Measurements from ENCODE around the gene TMSB15C. TPM values are rescaled to one million over a fixed set of nuclear protein-coding genes. Genes with fewer than 3 reads are reported as not detected.
"Not testable (repeated sequence)": the region's sequence is repeated elsewhere in the genome, so short reads cannot be mapped to it uniquely, and the experiment has no call there.

The TMSB15C gene
- total RNA-seq (2014; rRNA removed) (3.5 and 4.6 TPM in 2 replicates), Bru-seq, nascent RNA (percentile 10 among the genes with signal in this experiment), BruChase-seq, experiment 1, labeled RNA remaining after a 6-hour chase (percentile 13 among the genes with signal in this experiment), BruChase-seq, experiment 2, labeled RNA remaining after a 2-hour chase (not detected)
- long read RNA-seq, partial matches to known transcripts, result 0 of 3 reads
- long read RNA-seq, other reads (novel, unspliced or antisense), result 3 of 3 reads

DNA sequence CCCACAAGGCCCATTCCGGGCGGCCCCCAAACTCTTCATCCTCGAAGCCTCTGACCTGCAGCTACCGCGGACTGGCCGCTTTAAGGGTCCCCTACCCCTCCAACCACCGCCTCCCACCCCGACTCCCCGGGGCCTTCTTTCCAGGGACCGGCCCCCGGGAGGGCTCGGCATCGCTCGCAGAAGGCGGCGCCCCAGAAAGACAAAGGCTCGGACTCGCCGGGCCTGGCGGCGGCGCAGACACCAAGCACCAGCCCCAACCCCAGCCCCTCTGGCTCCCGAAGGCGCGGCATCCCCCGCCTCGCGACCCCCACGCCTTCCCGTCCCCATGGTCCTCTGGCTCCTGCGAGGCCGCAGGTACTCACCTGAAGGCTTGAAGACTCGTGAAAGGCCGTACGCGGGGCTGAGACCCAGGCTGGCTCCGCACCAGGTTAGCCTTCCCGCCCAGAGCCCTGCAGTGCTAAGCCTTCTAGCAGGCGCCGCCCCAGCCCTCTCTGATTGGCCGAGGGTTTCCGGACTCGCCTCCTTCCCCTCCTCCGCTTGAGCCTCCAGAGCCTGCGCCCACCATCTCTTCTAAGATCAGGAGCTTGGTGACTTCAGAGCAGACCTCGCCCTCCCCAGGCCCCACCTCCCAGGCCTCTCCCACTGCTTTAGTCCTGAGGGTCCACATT is at the start of gene TMSB15C:
Gene TMSB15C (minus strand): TSS at position 459 of the 668 bp plus-strand sequence.
- H3K4me2 ChIP-seq (ENCODE audit: low read length); H3F3A ChIP-seq (ENCODE audit: low read length, unreplicated experiment); CTCF ChIA-PET; intact Hi-C loops (cut with micrococcal nuclease); H3K9me2 ChIP-seq (replicated peaks; ENCODE audit: low read length); H3K36me3 ChIP-seq (ENCODE audit: low read depth, low read length); H4K20me1 ChIP-seq (ENCODE audit: low read length); BruUV-seq (replicated peaks); H3K4me1 ChIP-seq (ENCODE audit: insufficient read depth, low read length); H3K27me3 ChIP-seq (ENCODE audit: low read length); H3K27ac ChIP-seq (ENCODE audit: low read length); H3K9me3 ChIP-seq (ENCODE audit: low read length); H3K4me3 ChIP-seq (ENCODE audit: low read length); H3K9ac ChIP-seq (ENCODE audit: low read length); DNase-seq; H3K79me2 ChIP-seq (ENCODE audit: low read length); H2AFZ ChIP-seq (ENCODE audit: low read length); POLR2A ChIA-PET (ENCODE audit: unreplicated experiment): not testable (repeated sequence)
- peak; percentile 96 for ATAC-seq

DNA sequence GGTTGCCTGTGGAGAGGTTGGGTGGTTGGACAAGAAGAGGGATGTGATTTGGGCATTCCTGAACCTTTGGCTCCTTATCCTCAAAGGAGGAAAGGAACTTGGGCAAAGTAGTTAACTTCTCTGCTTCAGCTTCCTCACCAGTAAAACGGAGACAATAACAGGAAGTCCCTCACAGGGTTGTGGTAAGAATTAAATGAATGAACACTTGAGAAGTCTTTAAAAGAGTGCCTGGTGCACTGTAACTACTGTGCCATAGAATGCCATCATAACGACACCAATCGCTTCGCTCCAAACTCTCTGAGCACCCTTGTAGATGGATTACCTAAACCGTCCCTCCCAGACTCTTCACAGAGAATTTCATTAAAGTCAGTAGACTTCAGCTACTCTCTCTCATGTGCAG is 46.8 kb upstream of the TMSB15C start:
- Histone ChIP-seq H3K36me3 (ENCODE audit: low read depth, low read length) (no peaks in the 10 kb centered on the region), H3K9me2 (replicated peaks; ENCODE audit: low read length) (no peaks in the 10 kb centered on the region), H2AFZ (ENCODE audit: low read length) (no peak overlapping the region), H3K9ac (ENCODE audit: low read length) (no peak overlapping the region), H3F3A (ENCODE audit: low read length, unreplicated experiment) (no peaks in the 10 kb centered on the region), H3K27me3 (ENCODE audit: low read length) (no peaks in the 10 kb centered on the region), H3K4me1 (ENCODE audit: insufficient read depth, low read length) (no peaks in the 10 kb centered on the region), H3K4me3 (ENCODE audit: low read length) (no peak overlapping the region), H3K79me2 (ENCODE audit: low read length) (no peaks in the 10 kb centered on the region), H4K20me1 (ENCODE audit: low read length) (no peaks in the 10 kb centered on the region), H3K27ac (ENCODE audit: low read length) (no peak overlapping the region), H3K4me2 (ENCODE audit: low read length) (no peak overlapping the region), H3K9me3 (ENCODE audit: low read length) (no peaks in the 10 kb centered on the region)
- ChIA-PET POLR2A (ENCODE audit: unreplicated experiment) (no interaction called here), CTCF (no interaction called here)
- no TSS peak for BruUV-seq (replicated peaks)
- TF ChIP-seq, protein P1, sequence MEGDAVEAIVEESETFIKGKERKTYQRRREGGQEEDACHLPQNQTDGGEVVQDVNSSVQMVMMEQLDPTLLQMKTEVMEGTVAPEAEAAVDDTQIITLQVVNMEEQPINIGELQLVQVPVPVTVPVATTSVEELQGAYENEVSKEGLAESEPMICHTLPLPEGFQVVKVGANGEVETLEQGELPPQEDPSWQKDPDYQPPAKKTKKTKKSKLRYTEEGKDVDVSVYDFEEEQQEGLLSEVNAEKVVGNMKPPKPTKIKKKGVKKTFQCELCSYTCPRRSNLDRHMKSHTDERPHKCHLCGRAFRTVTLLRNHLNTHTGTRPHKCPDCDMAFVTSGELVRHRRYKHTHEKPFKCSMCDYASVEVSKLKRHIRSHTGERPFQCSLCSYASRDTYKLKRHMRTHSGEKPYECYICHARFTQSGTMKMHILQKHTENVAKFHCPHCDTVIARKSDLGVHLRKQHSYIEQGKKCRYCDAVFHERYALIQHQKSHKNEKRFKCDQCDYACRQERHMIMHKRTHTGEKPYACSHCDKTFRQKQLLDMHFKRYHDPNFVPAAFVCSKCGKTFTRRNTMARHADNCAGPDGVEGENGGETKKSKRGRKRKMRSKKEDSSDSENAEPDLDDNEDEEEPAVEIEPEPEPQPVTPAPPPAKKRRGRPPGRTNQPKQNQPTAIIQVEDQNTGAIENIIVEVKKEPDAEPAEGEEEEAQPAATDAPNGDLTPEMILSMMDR (conservative IDR thresholded peaks at IDR 0.05; ENCODE audit: low read depth, low read length), result no peak
- TF ChIP-seq EZH2phosphoT487 (IDR thresholded peaks at IDR 0.05; ENCODE audit: borderline replicate concordance, low read length) (no peak), EZH2 (IDR thresholded peaks at IDR 0.05; ENCODE audit: low read length, unreplicated experiment) (no peak)
- intact Hi-C loops (cut with micrococcal nuclease), result no loop called here
- no peak for DNase-seq
- no peak for ATAC-seq

DNA sequence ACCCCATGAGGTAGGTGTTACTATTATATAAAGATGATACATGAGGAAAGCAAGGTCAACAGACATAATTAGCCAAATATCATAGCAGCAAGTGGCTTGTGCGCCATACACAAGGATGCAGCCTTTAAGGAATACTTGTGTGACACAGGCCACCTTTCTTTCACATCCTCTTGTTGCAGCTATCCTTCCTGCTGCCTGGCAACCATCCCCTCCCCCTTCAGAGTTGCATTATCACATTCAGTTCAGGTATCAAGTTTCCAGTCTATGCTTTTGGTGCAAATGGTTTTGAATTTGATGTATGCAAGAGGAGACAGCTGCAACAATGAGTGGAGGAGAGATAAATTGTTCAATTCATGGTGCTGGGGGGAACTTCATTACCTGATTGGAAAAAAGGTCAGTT is 42.7 kb upstream of the TMSB15C start:
- Histone ChIP-seq H3K4me2 (ENCODE audit: low read length) (no peak overlapping the region), H3K27ac (ENCODE audit: low read length) (no peak overlapping the region), H3K36me3 (ENCODE audit: low read depth, low read length) (no peaks in the 10 kb centered on the region), H3K9me3 (ENCODE audit: low read length) (no peaks in the 10 kb centered on the region), H3K4me1 (ENCODE audit: insufficient read depth, low read length) (no peaks in the 10 kb centered on the region), H3K4me3 (ENCODE audit: low read length) (no peak overlapping the region), H3K9ac (ENCODE audit: low read length) (no peak overlapping the region), H3K27me3 (ENCODE audit: low read length) (no peaks in the 10 kb centered on the region), H3K79me2 (ENCODE audit: low read length) (no peaks in the 10 kb centered on the region), H3K9me2 (replicated peaks; ENCODE audit: low read length) (no peaks in the 10 kb centered on the region), H3F3A (ENCODE audit: low read length, unreplicated experiment) (no peaks in the 10 kb centered on the region), H4K20me1 (ENCODE audit: low read length) (no peaks in the 10 kb centered on the region), H2AFZ (ENCODE audit: low read length) (no peak overlapping the region)
- DNase-seq, result no peak
- no TSS peak for BruUV-seq (replicated peaks)
- ChIA-PET CTCF (no interaction called here), POLR2A (ENCODE audit: unreplicated experiment) (no interaction called here)
- no peak for ATAC-seq
- intact Hi-C loops (cut with micrococcal nuclease), result no loop called here
- TF ChIP-seq EZH2 (IDR thresholded peaks at IDR 0.05; ENCODE audit: low read length, unreplicated experiment) (no peak), EZH2phosphoT487 (IDR thresholded peaks at IDR 0.05; ENCODE audit: borderline replicate concordance, low read length) (no peak)
- TF ChIP-seq, protein P1 (conservative IDR thresholded peaks at IDR 0.05; ENCODE audit: low read depth, low read length), result no peak
